Loucy (cell line): Measurements from ENCODE around the gene SNX13.

Source experiments
- CTCF ChIP-seq: fragments of 200-600 bp; sonication (generic); conservative IDR thresholded peaks from 2 replicates; pipeline ENCODE4 v1.5.1; 2014; ENCODE audit warnings: mild to moderate bottlenecking, antibody characterized with exemption, low read length
- EZH2phosphoT487 ChIP-seq: fragments of 200-600 bp; IDR thresholded peaks from 2 replicates; pipeline ENCODE4 v1.6.1; 2018; ENCODE audit warnings: antibody characterized with exemption, mild to moderate bottlenecking, moderate library complexity, borderline replicate concordance

- TF ChIP-seq CTCF: no peak
- TF ChIP-seq EZH2phosphoT487: no peak
Observed at GRCh38 chr7:17843041-17843440, 97.3 kb downstream of the SNX13 start.
